Neutrophil (primary cell): ENCODE results near the gene CHST9.
"Not testable (repeated sequence)": the region's sequence is repeated elsewhere in the genome, so short reads cannot be mapped to it uniquely, and the experiment has no call there.

Experiments
- H3K27ac ChIP-seq: fragments of 200-600 bp; sonication (generic); 2 replicates; pipeline ENCODE4 v1.5.1; 2016; ENCODE audit warnings: mild to moderate bottlenecking, moderate library complexity
- H3K27me3 ChIP-seq: fragments of 200-600 bp; sonication (generic); 2 replicates; pipeline ENCODE4 v1.6.0; 2016; ENCODE audit warnings: mild to moderate bottlenecking
- H3K36me3 ChIP-seq: fragments of 200-600 bp; sonication (generic); 2 replicates; pipeline ENCODE4 v1.5.1; 2017
- H3K4me1 ChIP-seq, 2 experiments: fragments of 200-600 bp in 1 of 2; sonication (generic) in 1 of 2; 1 replicate in 1 of 2; 2 replicates in 1 of 2; pipeline versions ENCODE4 v1.5.1 to v1.6.1; 2013 to 2016; ENCODE audit warnings: low read depth in 1 of 2, low read length in 1 of 2, mild to moderate bottlenecking in 1 of 2, moderate library complexity in 1 of 2; ENCODE audit not compliant: control insufficient read depth in 1 of 2, insufficient read depth in 1 of 2
- H3K4me3 ChIP-seq, 2 experiments: fragments of 200-600 bp in 1 of 2; sonication (generic) in 1 of 2; 1 replicate in 1 of 2; 2 replicates in 1 of 2; pipeline ENCODE4 v1.5.1; 2013 to 2016; ENCODE audit warnings: low read depth in 1 of 2, low read length in 1 of 2, mild to moderate bottlenecking in 1 of 2, moderate library complexity in 1 of 2
- H3K9me3 ChIP-seq: fragments of 200-600 bp; sonication (generic); 2 replicates; pipeline ENCODE4 v1.5.1; 2016
- TF ChIP-seq, protein P1 (sequence below): fragments of 200-600 bp; sonication (generic); IDR thresholded peaks from 2 replicates; pipeline ENCODE4 v1.5.1; 2016; ENCODE audit warnings: antibody characterized with exemption

CHST9 gene

DNA sequence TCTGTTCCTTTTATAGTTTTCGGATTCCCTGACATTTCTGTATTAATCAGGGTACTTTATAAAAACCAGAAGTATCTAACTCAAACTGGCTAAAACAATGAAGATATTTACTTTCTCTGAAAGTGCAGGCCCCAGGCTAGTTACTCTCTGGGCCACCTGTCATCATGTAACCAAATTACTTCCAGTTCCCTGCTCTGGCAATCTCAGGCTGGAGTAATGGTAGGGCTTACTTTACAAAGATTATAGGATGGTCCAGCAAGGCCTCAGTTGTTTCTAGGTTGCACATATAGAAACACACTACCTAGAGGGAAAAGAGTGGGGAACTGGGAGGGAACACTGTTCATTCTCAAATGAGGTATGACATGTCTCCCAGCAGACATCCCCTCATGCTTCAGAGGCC, 74.8 kb downstream of the CHST9 start:
- Histone ChIP-seq H3K9me3 (no peaks in the 10 kb centered on the region), H3K4me3 (no peak overlapping the region), H3K27me3 (no peaks in the 10 kb centered on the region), H3K27ac (no peak overlapping the region), H3K4me1 (no peaks in the 10 kb centered on the region), H3K36me3 (no peaks in the 10 kb centered on the region)
- TF ChIP-seq, protein P1, sequence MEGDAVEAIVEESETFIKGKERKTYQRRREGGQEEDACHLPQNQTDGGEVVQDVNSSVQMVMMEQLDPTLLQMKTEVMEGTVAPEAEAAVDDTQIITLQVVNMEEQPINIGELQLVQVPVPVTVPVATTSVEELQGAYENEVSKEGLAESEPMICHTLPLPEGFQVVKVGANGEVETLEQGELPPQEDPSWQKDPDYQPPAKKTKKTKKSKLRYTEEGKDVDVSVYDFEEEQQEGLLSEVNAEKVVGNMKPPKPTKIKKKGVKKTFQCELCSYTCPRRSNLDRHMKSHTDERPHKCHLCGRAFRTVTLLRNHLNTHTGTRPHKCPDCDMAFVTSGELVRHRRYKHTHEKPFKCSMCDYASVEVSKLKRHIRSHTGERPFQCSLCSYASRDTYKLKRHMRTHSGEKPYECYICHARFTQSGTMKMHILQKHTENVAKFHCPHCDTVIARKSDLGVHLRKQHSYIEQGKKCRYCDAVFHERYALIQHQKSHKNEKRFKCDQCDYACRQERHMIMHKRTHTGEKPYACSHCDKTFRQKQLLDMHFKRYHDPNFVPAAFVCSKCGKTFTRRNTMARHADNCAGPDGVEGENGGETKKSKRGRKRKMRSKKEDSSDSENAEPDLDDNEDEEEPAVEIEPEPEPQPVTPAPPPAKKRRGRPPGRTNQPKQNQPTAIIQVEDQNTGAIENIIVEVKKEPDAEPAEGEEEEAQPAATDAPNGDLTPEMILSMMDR, result no peak

DNA sequence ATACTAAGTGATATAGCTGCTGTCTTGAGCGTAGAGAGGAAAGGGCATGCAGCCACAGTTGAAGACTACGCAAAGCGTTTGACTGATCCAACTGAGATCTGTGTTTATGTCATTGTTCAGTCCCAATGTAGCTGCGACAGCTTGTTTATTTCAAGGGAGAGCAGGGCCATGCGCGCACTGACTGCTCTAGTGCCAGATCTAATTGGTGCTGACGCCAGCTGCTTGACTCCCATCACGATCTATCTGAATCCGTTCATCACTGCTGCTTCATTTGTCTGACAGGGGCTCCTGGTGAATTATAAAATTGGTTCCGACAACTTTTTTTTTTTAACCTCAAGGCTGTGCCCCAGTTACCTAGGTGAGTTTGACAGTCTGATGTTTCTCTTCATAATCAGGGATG, 75.7 kb downstream of the CHST9 start:
- H3K4me3 ChIP-seq, result no peak overlapping the region
- H3K4me1 ChIP-seq, result no peaks in the 10 kb centered on the region
- TF ChIP-seq, protein P1, result no peak
- no peaks in the 10 kb centered on the region for H3K9me3 ChIP-seq
- no peaks in the 10 kb centered on the region for H3K27me3 ChIP-seq
- no peaks in the 10 kb centered on the region for H3K36me3 ChIP-seq
- no peak overlapping the region for H3K27ac ChIP-seq

DNA sequence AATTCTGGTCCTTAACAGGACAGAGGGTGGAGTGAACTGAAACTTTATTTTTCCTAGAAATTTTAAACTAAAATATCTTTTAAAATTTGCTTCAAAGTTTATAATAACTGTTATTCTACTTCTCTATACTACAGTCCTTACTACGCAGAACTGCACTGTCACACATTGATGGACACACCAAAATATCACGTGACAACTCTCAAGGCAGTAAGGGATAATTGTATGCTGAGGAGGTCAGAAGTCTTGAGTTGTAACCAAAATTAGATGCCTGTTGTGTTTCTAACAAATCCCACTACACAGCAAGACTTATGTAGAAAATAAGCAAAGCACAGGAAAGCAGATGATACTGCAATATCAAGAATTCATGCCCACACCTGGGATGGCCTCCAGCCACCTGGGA, 76.3 kb downstream of the CHST9 start:
- Histone ChIP-seq H3K4me1 (no peaks in the 10 kb centered on the region), H3K9me3 (no peaks in the 10 kb centered on the region), H3K27ac (no peak overlapping the region), H3K4me3 (no peak overlapping the region), H3K27me3 (no peaks in the 10 kb centered on the region), H3K36me3 (no peaks in the 10 kb centered on the region)
- TF ChIP-seq, protein P1, result no peak

DNA sequence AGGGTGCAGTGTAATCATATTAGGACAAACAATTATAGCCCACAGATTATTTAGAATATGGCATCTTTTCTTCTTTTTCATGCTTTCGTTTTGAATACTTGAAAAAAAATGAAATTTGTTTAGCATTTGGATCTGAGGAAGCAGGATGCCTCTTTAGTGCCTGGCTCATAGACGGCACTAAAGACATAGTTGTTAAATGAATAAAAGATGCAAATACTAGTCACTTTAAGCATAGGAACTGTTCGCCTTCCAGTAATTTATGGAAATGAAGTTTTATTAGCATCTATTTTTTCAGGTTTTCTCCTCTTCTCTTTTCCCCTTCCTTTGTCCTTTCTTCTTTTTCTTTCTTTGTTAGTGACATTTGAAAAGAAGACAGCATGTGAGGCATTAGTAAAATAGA, 80.4 kb downstream of the CHST9 start:
- Histone ChIP-seq H3K4me1 (no peaks in the 10 kb centered on the region), H3K4me3 (no peak overlapping the region), H3K9me3 (no peaks in the 10 kb centered on the region), H3K36me3 (no peaks in the 10 kb centered on the region), H3K27ac (no peak overlapping the region), H3K27me3 (no peaks in the 10 kb centered on the region)
- TF ChIP-seq, protein P1, result no peak

DNA sequence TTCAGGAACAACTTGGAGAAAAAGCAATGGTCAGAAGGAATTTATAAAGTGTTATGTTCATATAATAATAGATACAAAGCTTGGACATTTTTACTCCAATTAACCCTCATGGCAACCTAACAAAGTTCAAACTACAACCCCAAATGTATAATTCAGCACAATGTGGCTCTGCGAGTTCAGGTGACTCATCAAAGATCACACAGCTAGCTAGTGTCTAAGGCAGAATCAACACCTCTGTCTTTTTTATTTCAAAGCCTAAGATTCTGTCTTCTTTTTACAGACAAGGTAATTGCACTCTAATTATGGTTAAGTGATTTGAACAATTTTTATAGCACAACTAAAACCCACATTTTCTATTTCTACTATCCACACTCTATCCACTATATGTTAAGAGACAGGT, 90.5 kb downstream of the CHST9 start:
- H3K36me3 ChIP-seq, result no peaks in the 10 kb centered on the region
- no peaks in the 10 kb centered on the region for H3K4me1 ChIP-seq
- TF ChIP-seq, protein P1, result no peak
- no peak overlapping the region for H3K4me3 ChIP-seq
- no peaks in the 10 kb centered on the region for H3K9me3 ChIP-seq
- no peaks in the 10 kb centered on the region for H3K27me3 ChIP-seq
- H3K27ac ChIP-seq, result no peak overlapping the region

DNA sequence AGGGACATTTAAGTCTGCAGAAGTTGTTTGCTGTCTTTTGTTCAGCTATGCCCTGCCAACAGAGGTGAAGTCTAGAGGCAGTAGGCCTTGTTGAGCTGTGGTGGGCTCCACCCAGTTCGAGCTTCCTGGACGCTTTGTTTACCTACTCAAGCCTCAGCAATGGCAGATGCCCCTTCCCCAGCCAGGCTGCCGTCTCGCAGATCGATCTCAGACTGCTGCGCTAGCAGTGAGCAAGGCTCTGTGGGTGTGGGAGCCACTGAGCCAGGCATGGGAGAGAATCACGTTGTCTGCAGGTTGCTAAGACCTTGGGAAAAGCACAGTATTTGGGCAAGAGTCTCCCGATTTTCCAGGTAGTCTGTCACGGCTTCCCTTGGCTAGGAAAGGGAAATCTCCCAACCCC, 91.8 kb downstream of the CHST9 start:
- not testable (repeated sequence) for H3K27me3 ChIP-seq, H3K27ac ChIP-seq, H3K4me3 ChIP-seq, H3K4me1 ChIP-seq, H3K36me3 ChIP-seq, H3K9me3 ChIP-seq
